GM10248 (cell line): Measurements from ENCODE around the gene SDCCAG8.

Source experiments
- CTCF ChIA-PET: fragments of 300-600 bp; sonication (Branson Sonifier 250); formaldehyde crosslinking; extraction: SDS; loops from one replicate; lab custom pipeline; 2021; ENCODE audit warnings: antibody characterized with exemption; lab: Yijun Ruan, JAX
- POLR2A ChIA-PET: fragments of 350-650 bp; sonication (Branson Sonifier 250); formaldehyde crosslinking; extraction: SDS; loops from one replicate; lab custom pipeline; 2020; ENCODE audit warnings: antibody characterized with exemption; lab: Yijun Ruan, JAX
- DNase-seq: peaks from one replicate; pipeline ENCODE4 v3.0.0; 2012; ENCODE audit errors: extremely low spot score
- TF ChIP-seq, protein P1 (sequence below): IDR thresholded peaks from 2 replicates; pipeline ENCODE4 v1.5.1; 2012; ENCODE audit warnings: mild to moderate bottlenecking, low read depth; ENCODE audit errors: extremely low read depth, missing control alignments, control extremely low read depth

Gene SDCCAG8

GRCh38 chr1:243438146-243438545, 182.3 kb downstream of the SDCCAG8 start:
- TF ChIP-seq, protein P1, sequence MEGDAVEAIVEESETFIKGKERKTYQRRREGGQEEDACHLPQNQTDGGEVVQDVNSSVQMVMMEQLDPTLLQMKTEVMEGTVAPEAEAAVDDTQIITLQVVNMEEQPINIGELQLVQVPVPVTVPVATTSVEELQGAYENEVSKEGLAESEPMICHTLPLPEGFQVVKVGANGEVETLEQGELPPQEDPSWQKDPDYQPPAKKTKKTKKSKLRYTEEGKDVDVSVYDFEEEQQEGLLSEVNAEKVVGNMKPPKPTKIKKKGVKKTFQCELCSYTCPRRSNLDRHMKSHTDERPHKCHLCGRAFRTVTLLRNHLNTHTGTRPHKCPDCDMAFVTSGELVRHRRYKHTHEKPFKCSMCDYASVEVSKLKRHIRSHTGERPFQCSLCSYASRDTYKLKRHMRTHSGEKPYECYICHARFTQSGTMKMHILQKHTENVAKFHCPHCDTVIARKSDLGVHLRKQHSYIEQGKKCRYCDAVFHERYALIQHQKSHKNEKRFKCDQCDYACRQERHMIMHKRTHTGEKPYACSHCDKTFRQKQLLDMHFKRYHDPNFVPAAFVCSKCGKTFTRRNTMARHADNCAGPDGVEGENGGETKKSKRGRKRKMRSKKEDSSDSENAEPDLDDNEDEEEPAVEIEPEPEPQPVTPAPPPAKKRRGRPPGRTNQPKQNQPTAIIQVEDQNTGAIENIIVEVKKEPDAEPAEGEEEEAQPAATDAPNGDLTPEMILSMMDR, result no peak
- DNase-seq, result no peak
- POLR2A ChIA-PET, result no interaction called here
- CTCF ChIA-PET, result no interaction called here

- TF ChIP-seq, protein P1, result no peak
- ChIA-PET POLR2A (no interaction called here), CTCF (no interaction called here)
- DNase-seq, result no peak
Measured at GRCh38 chr1:243438815-243439214, 183.0 kb downstream of the SDCCAG8 start.

GRCh38 chr1:243440406-243440805, 184.6 kb downstream of the SDCCAG8 start:
- POLR2A ChIA-PET, result no interaction called here
- TF ChIP-seq, protein P1, result no peak
- no peak for DNase-seq
- CTCF ChIA-PET, result interaction anchor here (0.6 to 1.5 kb wide), 4 partner anchors 18 to 63 kb away, joined by 3 to 4 read pairs (median 3); no protein-coding TSS in a partner anchor

- DNase-seq, result no peak
- CTCF ChIA-PET, result interaction anchor here (1.5 kb wide), 1 partner anchor 59 kb away, joined by 3 read pairs; no protein-coding TSS in a partner anchor
- TF ChIP-seq, protein P1, result no peak
- POLR2A ChIA-PET, result no interaction called here
Measured at GRCh38 chr1:243441601-243442000, 185.8 kb downstream of the SDCCAG8 start.

DNA sequence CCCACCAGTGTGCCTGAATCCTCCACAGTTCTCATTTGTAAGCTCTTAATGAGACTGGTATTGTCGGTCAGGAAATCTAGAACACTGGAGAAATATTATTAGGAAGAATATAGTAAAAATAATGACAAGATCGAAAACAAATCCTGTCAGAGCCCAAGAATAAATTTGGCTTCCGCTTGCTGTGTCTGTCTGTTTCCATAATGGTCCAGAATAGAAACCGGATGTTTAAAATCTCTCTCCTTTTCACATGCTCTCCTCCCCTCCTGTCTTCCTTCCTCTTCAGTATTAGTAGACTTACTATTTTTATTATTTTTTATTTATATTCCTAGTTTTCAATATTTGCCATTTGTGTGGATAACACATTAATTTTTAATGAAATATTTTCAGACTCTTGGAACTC, 187.7 kb downstream of the SDCCAG8 start:
- POLR2A ChIA-PET, result no interaction called here
- CTCF ChIA-PET, result no interaction called here

DNA sequence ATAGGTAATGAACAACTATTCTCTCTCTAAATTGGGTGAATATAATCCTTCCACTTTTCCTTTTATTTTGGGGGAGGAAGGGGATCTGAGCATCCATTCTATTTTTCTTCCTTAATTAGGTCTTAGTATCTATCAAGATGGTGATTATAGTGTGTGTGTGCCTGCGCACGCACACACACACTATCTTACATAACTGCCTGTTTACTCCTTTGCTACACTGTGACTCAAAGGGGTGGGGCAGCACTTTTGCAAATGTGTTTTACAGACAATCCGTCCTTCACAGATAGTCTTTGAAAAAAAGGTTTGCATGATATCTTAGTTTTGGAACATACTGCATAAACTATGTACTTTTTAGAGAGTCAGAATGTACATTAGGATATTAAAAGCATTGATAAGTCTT, 191.5 kb downstream of the SDCCAG8 start:
- DNase-seq, result no peak
- TF ChIP-seq, protein P1, result no peak
- ChIA-PET POLR2A (no interaction called here), CTCF (no interaction called here)

More for the DNA sequence above, 187.7 kb downstream of the SDCCAG8 start:
- DNase-seq, result no peak
- TF ChIP-seq, protein P1, result no peak
